Esophagus muscularis mucosa (tissue), 4 donors: ENCODE measurements around the gene PEX14.

Source experiments
- CTCF ChIP-seq, 3 experiments: fragments of 200-600 bp in 2 of 3; fragments of 450-650 bp in 1 of 3; sonication (generic) in 2 of 3; IDR thresholded peaks; one replicate each; pipeline ENCODE4 v1.5.1; 2017 to 2019; ENCODE audit warnings: antibody characterized with exemption in 3 of 3, mild to moderate bottlenecking in 2 of 3, moderate library complexity in 1 of 3
- EP300 ChIP-seq: sonication (generic); formaldehyde crosslinking; IDR thresholded peaks from one replicate; pipeline ENCODE4 v1.6.1; 2017; ENCODE audit warnings: antibody characterized with exemption
- POLR2A ChIP-seq: fragments of 450-650 bp; IDR thresholded peaks from one replicate; pipeline ENCODE4 v1.6.1; 2017; ENCODE audit warnings: antibody characterized with exemption, moderate library complexity, mild to moderate bottlenecking, low read depth
- POLR2AphosphoS5 ChIP-seq, 2 donors: sonication (generic); formaldehyde crosslinking; IDR thresholded peaks; one replicate each; pipeline ENCODE4 v1.6.1; 2017; ENCODE audit warnings: antibody characterized with exemption in 2 of 2

GRCh38 chr1:10508511-10508951, 33.8 kb downstream of the PEX14 start:
- TF ChIP-seq CTCF (IDR thresholded peaks at IDR 0.05) (no peak), POLR2A (no peak), POLR2AphosphoS5 (IDR thresholded peaks at IDR 0.05) (no peak), EP300 (no peak)
